Amniotic stem cell (primary cell): ENCODE measurements around the gene MYL3.

Source experiments
- DNase-seq: peaks from one replicate; lab custom pipeline; 2025; lab: John Stamatoyannopoulos, UW

Gene MYL3

GRCh38 chr3:46883054-46883829 lies 20.0 kb upstream of the MYL3 start:
- no peak for DNase-seq

GRCh38 chr3:46882377-46883053 lies 19.3 kb upstream of the MYL3 start:
- no peak for DNase-seq

- no peak for DNase-seq
Measured at GRCh38 chr3:46881596-46882376, 18.5 kb upstream of the MYL3 start.

- DNase-seq: no peak
Measured at GRCh38 chr3:46880884-46881595, 17.8 kb upstream of the MYL3 start.

- no peak for DNase-seq
Measured at GRCh38 chr3:46878781-46879436, 15.7 kb upstream of the MYL3 start.

GRCh38 chr3:46877406-46878125 lies 14.3 kb upstream of the MYL3 start, which contains the start of gene PTH1R:
PTH1R (plus strand) TSS chr3:46877721; CDS start chr3:46883560, 5,839 bp downstream.
- DNase-seq: no peak

GRCh38 chr3:46876313-46877300 lies 13.4 kb upstream of the MYL3 start:
- no peak for DNase-seq

- no peak for DNase-seq
Measured at GRCh38 chr3:46875560-46875959, 12.3 kb upstream of the MYL3 start.

- DNase-seq: no peak
Measured at GRCh38 chr3:46874430-46874829, 11.2 kb upstream of the MYL3 start.

- no peak for DNase-seq
Measured at GRCh38 chr3:46873521-46873920, 10.3 kb upstream of the MYL3 start.

- DNase-seq: no peak
Measured at GRCh38 chr3:46871222-46871621, 8.0 kb upstream of the MYL3 start.

GRCh38 chr3:46870651-46871050 lies 7.4 kb upstream of the MYL3 start:
- no peak for DNase-seq

GRCh38 chr3:46869440-46869839 lies 6.2 kb upstream of the MYL3 start:
- DNase-seq: no peak

- no peak for DNase-seq
Measured at GRCh38 chr3:46868948-46869347, 5.7 kb upstream of the MYL3 start.

GRCh38 chr3:46868287-46868686 lies 5.0 kb upstream of the MYL3 start:
- no peak for DNase-seq

GRCh38 chr3:46867550-46867898 lies 4.3 kb upstream of the MYL3 start:
- DNase-seq: no peak

GRCh38 chr3:46866720-46867549 lies 3.7 kb upstream of the MYL3 start:
- no peak for DNase-seq

- DNase-seq: no peak
Measured at GRCh38 chr3:46866032-46866595, 2.9 kb upstream of the MYL3 start.
